ENCODE measurements around the gene SPATA3. TPM values are rescaled to one million over a fixed set of nuclear protein-coding genes. Genes with fewer than 3 reads are reported as not detected.

SPATA3 gene
- total RNA-seq, 1 donor: not detected

DNA sequence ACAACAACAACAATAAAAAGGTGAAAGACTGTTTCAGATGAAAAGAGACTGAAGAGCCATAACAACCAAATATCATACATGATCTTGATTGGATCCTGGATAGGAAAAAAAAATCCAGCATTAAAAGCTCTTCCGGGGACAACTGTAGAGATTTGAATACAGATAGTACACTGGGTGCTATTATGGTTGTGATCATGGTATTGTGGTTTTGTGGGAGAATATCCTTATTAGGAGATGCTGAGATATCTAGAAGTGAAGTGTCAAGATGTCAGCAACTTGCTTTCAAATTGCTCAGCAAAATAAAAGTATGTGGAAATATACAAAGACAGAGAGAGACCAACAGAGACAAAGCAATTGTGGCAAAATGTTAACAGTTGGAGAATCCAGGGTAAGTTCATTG lies 15.5 kb upstream of the SPATA3 start:
- H3K4me3 ChIP-seq (ENCODE audit: low read depth, low read length): no peak overlapping the region
- TF ChIP-seq, protein P1, sequence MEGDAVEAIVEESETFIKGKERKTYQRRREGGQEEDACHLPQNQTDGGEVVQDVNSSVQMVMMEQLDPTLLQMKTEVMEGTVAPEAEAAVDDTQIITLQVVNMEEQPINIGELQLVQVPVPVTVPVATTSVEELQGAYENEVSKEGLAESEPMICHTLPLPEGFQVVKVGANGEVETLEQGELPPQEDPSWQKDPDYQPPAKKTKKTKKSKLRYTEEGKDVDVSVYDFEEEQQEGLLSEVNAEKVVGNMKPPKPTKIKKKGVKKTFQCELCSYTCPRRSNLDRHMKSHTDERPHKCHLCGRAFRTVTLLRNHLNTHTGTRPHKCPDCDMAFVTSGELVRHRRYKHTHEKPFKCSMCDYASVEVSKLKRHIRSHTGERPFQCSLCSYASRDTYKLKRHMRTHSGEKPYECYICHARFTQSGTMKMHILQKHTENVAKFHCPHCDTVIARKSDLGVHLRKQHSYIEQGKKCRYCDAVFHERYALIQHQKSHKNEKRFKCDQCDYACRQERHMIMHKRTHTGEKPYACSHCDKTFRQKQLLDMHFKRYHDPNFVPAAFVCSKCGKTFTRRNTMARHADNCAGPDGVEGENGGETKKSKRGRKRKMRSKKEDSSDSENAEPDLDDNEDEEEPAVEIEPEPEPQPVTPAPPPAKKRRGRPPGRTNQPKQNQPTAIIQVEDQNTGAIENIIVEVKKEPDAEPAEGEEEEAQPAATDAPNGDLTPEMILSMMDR (IDR thresholded peaks at IDR 0.05; ENCODE audit: insufficient read depth, low read length): no peak
- DNase-seq (ENCODE audit: low read depth): no peak

DNA sequence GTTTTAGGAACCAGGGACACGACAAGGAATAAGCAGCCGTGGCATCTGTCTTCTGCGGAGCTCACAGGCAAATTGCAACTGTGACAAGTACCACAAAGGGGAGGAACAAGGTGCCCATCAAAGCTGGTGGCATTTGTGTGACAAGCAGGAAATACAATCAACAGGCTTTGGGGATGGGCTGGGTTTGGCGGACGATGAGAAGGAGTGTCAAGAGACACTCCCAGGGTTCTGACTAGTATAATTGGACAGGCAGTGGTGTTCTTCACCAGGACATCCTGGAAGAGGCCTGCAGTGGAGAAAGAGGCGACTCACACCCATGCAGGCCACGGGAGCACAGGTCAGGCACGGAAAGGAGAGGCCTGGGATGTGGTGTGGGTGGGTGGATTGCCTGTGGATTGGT lies 14.2 kb upstream of the SPATA3 start:
- DNase-seq (ENCODE audit: low read depth): no peak
- TF ChIP-seq, protein P1 (IDR thresholded peaks at IDR 0.05; ENCODE audit: insufficient read depth, low read length): no peak
- no peak overlapping the region for H3K4me3 ChIP-seq (ENCODE audit: low read depth, low read length)

DNA sequence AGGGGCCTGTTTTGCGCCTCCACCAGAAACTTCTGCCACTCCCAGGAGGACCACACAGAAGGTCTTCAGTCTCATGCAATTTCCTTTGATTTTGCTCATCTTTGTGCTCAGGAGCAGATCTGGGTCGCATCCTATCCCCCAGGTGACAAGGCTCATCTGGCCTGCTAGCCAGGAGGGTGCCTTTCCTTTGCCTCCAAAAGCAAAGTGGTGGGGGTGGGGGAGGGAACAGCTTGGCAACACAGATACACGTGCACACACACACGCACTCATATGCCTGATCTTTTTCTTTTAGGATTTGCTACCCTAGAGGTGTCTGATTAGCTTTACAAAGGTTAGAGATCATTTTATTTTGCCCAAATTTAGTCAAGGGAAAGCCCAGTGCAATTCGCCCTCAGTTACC lies 13.8 kb upstream of the SPATA3 start:
- DNase-seq (ENCODE audit: low read depth): no peak
- H3K4me3 ChIP-seq (ENCODE audit: low read depth, low read length): no peak overlapping the region
- TF ChIP-seq, protein P1 (IDR thresholded peaks at IDR 0.05; ENCODE audit: insufficient read depth, low read length): no peak

DNA sequence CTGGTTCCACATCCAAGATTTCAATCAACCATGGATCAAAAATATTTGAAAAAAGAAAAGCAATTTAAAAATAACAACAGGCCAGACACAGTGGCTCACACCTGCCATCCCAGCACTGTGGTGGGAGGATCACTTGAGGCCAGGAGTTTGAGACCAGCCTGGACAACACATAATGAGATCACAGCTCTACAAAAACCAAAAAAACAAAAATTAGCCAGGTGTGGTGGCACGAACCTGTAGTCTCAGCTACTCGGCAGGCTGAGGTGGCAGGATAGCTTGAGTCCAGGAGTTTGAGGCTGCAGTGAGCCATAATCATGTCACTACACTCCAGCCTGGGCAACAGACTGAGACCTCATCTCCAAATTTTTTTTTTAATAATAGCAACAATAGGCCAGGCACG lies 13.4 kb upstream of the SPATA3 start:
- DNase-seq (ENCODE audit: low read depth): no peak
- TF ChIP-seq, protein P1 (IDR thresholded peaks at IDR 0.05; ENCODE audit: insufficient read depth, low read length): no peak
- H3K4me3 ChIP-seq (ENCODE audit: low read depth, low read length): no peak overlapping the region

DNA sequence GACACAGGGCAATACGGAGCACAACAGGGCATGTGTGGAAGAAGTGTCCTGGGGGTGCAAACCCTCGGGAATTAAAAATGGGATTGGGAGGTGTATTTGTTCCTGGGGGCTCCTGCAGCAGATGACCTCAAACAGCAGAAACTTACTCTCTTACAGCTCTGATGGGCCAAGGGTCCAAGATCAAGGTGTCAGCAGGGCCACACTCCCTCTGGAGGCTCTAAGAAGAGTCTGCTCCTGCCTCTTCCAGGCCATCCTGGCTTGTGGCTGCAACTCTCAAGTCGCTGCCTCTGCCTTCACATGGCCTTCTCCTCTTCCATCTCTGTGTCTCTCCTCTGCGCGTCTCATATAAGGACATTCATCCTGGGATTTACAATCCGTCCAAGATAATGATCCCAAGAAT lies 12.4 kb upstream of the SPATA3 start:
- no peak for DNase-seq (ENCODE audit: low read depth)
- no peak overlapping the region for H3K4me3 ChIP-seq (ENCODE audit: low read depth, low read length)
- TF ChIP-seq, protein P1 (IDR thresholded peaks at IDR 0.05; ENCODE audit: insufficient read depth, low read length): no peak

DNA sequence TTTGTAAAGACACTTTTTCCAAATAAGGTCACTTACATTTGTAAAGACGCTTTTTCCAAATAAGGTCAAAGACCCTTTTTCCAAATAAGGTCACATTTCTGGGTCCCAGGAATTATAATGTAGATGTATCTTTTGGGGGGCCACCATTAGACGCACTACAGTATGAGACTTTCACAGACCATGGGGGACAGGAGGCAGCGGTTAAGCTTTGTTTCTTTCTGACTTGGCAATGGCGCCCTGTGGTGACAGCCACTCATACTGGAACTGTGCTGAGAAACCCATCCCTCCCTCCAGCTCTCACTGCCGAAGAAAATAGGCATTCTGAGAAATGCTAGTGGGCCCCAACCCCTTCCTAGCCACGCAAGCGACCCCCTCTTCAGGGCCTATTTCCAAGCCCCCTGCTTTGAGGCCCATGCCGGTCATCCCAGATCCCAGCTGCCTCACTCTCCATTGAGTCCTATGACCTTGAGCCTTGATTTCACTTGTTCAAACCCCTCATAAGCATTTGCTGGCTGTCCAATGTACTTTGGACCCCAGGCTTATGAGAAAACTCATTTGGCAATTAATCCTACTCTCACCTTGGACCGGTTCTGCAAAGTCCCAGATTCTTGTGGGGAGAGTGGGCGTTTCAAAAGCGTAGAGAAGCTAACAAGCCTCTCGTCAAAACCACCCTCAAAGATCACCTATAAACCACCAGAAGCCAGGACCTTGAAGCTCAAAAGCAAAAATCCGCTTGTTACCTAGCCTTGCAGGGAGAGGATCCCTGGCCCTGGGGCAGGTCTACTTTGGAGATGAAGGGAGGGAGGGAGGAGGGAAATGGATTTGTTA lies 11.3 kb upstream of the SPATA3 start:
- H3K4me3 ChIP-seq (ENCODE audit: low read depth, low read length): no peak overlapping the region
- DNase-seq (ENCODE audit: low read depth): no peak
- TF ChIP-seq, protein P1 (IDR thresholded peaks at IDR 0.05; ENCODE audit: insufficient read depth, low read length): no peak
